Measurements from ENCODE around the gene PPDPF.
A peak's percentile ranks its signal among the peaks of the same experiment; 100 is the strongest.
"Not testable (repeated sequence)": the region's sequence is repeated elsewhere in the genome, so short reads cannot be mapped to it uniquely, and the experiment has no call there.

Gene PPDPF

DNA sequence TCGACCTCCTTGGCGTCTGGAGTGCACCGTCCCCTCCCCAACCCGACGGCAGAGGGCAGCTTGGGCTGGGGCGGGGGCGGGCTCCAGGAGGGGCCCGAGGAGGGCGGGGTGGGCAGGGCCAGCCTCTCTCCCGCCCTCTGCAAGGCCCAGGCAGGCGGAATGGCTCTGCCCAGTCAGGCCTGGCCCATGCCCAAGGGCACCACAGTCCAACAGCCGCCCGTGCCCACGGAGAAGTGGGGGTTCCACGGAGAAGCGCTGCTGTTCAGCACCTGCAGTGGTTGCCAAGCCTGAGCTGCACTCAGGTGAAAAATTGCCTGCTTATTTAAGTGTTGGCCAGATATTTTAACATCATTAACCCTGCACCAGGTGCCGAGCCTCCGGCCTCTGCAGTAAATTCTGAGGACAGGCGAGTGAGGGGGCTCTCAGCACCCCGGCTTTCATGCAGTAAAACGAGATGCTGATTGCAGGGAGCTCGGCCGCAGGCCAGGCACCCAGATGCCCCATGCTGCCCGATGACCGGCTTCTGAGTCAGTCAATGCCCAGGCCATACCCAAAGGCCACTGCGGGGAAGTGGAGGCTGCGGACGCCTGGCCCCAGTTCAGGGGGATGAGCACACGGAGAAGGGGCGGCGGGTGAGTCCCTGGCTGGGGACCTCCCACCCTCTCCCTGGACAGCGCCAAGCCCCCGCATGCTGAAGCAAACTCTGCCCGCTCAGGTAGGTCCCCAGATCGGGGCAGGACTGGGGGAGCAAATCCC is 27.3 kb downstream of the PPDPF start, which contains the start of gene SRMS:
Gene SRMS, minus strand, starts transcription at position 25 of the 756 bp plus-strand sequence. CDS start 286 bp downstream, outside the sequence.
- no peak for FAIRE-seq

DNA sequence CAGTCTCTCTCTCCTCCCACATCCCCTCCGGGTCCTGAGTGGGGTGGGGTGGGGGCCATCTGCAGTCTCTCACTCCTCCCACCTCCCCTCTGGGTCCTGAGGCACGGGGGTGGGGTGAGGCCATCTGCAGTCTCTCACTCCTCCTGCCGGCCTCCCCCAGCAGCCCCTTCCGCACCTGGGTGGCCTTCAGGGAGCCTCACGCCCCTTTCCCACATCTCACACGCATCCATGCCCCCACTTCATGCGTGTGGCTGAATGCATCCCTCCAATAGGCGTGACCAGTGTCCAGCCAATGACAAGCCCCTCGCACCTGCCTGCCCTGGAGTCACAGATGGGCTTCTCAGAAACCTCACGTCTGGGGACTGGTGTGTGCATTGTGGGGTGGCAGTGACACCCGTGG is 28.0 kb downstream of the PPDPF start:
- FAIRE-seq (no peak), DNase-seq (ENCODE audit: insufficient read length, low spot score) (no peak)

More for the DNA sequence above, 27.3 kb downstream of the PPDPF start, which contains the start of gene SRMS:
- DNase-seq (ENCODE audit: insufficient read length, low spot score) = no peak

DNA sequence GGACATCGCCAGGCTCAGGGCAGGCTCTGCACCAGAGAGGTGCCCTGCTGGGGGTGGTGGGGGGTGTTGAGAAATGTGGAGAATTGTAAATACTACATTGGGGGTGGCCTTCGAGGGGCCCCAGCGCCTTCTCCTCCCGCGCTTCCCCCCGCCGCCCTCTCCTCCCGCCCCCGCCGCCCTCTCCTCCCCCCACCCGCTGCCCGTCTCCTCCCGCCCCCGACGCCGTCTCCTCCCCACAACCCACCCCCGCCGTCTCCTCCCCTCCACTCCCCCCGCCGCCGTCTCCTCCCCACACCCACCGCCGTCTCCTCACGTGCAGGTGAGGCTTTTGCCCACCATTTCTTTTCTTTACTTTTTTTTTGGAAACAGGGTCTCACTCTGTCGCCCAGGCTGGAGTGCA is 28.5 kb downstream of the PPDPF start:
- no peak for FAIRE-seq

DNA sequence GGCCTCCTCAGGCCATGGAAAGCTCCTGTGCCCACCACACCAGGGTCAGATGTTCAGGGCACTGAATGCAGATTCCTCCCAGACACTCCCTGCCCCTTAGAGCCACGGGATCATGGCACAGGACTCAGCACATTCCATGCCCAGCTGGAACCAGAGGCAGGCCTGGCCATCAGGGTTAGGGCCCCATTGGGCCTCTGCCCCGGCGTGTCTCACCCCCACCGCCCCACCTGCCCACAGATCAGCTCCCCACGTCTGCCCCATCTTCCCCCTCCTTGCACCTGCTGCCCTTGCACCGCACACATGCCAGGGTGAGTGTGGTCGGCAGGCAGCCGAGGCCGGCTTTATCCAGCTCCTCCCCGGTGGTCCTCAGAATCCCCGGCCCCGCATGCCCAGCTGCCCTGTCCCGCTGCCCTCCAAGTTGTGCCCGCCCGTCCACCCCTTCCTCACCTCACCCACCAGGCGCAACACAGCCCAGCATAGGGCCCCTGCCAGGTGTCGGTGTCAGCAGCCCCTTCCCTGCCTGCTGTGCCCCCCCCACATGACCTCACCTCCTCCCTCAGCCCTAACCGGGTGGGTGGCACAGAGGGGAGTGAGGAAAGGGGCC is 29.2 kb downstream of the PPDPF start:
- FAIRE-seq (no peak), DNase-seq (ENCODE audit: insufficient read length, low spot score) (no peak)

More for the DNA sequence above, 28.5 kb downstream of the PPDPF start:
- no peak for DNase-seq (ENCODE audit: insufficient read length, low spot score)

DNA sequence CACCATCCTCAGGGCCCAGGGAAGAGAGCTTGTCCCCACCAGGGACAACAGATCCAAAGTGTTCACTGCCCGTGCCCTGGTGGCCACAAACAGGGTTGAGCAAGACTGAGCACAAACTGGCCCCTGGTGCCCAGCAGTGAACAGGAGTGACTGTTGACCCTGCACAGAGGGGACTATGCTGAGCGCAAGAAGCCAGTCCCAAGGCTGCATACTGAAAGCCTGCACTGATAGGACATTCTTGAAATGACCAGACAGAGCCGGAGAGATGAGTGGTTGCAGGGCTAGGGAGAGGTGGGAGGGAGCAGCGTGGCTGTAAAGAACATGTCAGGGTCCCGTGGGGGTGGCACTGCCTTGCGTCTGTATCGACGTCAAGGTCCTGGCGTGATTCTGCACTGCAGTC is 30.5 kb downstream of the PPDPF start:
- FAIRE-seq = no peak
- no peak for DNase-seq (ENCODE audit: insufficient read length, low spot score)

DNA sequence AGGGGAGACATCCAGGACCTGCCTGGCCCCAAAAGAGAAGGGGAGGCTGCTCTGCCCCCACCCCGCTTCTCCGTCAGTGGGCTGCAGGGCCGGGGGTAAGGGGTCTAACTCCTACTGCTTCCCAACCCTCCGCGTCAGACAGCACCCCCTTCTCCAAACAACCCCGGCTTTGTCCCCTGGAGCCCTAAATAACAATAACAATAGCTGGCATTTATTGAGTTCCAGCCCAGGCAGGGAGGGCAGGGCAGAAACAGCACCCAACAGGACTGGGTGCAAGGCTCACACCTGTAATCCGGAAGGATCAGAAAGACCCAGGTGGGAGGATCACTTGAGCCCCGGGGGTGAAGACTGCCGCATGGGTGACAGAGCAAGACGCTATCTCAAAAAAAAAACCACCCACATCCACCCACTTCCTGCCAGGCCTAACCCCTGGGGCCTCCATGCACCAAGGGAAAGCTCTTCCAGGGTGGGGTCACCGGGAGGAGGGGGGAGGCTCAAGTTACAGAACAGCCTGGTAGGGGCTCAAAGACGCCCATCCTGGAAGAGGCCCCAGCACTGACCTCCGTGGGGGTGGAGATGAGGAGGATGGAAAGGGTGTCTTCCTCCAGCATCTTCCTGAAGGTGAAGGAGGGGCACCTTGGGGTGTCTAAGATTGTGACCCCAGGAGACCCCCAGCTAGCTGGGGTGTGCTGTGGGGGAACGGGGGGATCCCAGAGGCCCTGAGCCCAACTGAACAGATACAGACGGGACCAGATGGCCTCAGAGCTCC is 32.1 kb downstream of the PPDPF start:
- DNase-seq (ENCODE audit: insufficient read length, low spot score) (no peak), FAIRE-seq (peak; percentile 94)

DNA sequence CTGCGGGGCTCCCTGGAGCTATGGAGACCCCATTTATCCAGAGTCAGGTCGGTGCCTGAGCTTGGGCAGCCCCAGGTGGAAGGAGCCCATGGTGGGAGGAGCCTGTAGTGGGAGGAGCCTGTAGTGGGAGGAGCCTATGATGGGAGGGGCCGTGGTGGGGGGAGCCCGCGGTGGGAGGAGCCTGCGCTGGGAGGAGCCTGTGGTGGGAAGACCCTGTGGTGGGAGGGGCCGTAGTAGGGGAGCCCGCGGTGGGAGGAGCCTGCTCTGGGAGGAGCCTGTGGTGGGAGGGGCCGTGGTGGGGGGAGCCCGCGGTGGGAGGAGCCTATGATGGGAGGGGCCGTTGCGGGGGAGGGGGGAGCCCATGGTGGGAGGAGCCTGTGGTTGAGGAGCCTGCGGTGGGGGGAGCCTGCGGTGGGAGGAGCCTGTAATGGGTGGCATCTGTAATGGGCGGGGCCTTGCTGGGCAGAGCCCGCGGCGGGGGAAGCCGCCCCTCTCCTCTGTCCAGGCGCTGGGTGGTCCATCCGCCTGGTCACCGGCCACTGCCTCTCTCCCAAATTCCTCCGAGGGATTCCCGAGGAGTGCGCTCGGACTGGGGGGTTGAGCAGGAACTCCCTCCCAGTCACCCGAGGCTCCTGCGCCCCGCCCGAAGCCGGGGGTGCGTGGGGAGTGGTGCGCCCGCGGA is 32.8 kb downstream of the PPDPF start:
- FAIRE-seq (peak; percentile 8), DNase-seq (ENCODE audit: insufficient read length, low spot score) (no peak)

DNA sequence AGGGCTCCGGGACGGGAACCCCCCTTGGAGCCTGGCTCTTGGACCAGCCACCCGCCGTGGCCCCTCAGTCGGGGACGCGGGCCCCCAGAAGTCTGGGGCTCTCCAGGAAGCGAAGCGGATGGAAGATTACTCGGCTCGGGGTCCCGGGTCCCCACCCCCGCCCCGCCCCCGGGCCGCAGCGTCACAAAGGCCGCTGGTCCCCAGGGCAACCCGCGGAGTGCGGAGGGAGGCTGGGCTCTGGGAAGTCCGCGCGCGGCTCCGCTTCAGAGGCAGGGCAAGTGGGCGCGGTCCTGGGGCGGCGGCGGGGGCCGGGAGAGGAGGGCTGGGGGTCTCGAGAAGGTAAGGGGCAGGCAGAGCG is 33.3 kb downstream of the PPDPF start, which contains the start of gene FNDC11:
Gene FNDC11, plus strand, starts transcription at position 227 of the 358 bp plus-strand sequence. CDS start 1,505 bp downstream, outside the sequence.
- FAIRE-seq (peak; percentile 18), DNase-seq (ENCODE audit: insufficient read length, low spot score) (no peak)

DNA sequence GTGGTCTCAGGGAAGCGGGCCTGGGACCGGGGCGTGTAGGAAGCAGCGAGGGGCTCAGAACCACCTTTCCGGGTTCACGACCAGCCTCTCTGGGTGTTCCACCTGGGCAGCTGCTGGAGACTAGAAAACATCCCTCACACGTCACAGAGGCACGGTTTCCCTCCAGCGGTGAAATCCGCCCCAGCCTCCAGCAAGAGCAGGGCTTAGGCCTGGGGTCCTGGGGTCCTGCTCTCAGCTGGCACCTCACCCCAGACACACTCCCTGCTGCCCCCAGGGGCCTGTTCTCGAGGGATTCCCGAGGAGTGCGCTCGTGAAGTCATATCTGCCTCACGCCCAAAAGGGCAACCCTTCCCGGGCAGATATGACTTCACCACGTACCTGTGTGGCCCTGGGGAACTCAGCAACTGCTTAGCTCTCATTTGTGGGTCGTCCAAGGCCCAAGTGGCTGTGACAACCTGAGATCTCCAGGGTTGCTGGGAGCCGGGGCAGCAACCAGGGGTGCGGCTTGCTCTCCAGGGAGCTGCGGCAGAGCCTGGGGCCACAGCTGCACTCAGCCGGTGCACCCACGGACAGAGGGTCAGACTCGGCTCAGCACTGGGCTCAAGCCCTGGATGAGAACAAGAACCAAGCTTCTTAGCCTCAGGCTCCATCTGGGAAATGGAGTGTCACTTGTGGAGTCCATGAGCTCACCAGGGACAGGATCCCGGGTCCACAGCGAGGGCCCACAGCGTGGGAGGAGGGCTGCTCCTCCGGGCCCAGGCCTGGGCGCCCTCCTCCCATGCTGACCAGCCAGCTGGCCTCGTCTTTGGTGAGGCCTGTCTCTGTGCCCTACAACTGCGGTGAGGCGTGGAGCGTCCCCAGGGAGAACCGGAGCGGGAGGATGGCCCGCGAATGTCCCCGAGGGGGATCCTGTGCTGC is 34.1 kb downstream of the PPDPF start:
- no peak for FAIRE-seq

DNA sequence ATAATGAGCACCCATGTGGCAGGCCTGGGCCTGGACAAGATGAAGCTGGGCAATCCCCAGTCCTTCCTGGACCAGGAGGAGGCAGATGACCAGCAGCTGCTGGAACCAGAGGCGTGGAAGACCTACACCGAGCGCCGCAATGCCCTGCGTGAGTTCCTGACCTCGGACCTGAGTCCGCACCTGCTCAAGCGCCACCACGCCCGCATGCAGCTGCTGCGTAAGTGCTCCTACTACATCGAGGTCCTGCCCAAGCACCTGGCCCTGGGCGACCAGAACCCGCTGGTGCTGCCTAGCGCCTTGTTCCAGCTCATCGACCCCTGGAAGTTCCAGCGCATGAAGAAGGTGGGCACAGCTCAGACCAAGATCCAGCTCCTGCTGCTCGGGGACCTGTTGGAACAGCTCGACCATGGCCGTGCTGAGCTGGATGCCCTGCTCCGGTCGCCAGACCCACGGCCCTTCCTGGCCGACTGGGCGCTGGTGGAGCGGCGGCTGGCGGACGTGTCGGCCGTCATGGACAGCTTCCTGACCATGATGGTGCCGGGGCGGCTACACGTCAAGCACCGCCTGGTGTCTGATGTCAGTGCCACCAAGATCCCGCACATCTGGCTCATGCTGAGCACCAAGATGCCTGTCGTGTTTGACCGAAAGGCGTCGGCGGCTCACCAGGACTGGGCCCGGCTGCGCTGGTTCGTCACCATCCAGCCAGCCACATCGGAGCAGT is 35.3 kb downstream of the PPDPF start:
- FAIRE-seq = no peak
- DNase-seq (ENCODE audit: insufficient read length, low spot score) = no peak

More for the DNA sequence above, 34.1 kb downstream of the PPDPF start:
- no peak for DNase-seq (ENCODE audit: insufficient read length, low spot score)

DNA sequence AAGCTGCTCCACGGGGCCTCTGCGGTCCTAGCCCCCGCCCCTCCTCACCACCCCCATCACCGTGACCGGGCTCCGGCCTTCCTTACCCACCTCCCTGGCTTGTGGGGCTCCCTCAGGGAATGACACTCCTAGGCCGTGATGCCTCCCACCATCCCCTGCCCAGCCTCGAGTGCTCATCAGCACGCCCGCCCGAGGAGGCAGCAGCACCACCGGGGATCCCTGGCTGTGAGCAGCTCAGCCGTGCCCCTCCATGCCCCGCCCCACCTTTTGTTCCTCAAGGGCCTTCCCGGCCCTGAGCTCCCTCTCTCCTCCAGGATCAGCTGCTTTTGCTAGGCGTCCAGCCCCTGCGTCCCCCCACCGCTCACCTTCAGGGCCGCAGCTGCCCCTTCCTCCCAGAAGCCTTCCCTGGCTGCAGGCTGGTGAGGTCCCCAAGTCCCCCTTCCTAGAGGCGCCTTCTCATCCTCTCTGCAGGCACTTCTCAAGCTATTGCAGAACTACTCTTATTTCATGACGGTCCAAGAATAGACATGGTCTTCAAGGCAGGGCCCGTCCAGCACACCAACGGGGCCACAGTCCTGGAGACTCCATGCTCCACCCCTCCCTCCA is 36.4 kb downstream of the PPDPF start:
- DNase-seq (ENCODE audit: insufficient read length, low spot score) (no peak), FAIRE-seq (no peak)

DNA sequence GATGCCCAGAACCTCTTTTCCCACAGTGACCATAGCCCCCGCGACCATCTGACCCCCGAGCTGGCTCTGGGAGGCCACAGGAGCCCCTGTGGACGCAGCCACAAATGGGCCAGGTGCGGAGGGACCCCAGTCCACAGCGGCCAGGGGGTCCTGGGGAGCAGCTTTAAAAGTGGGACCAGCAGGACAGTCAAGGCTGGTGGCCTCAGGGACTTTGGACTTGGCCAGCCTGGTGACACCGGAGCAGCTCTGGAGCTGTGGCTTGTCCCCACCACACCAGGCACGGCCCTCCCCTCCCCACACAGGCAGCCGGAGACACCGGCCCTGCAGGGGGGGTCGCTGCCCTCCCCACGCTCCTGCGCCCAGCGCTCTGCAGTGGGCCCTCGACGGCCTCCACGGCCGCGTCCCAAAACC is 36.9 kb downstream of the PPDPF start:
- FAIRE-seq (no peak), DNase-seq (ENCODE audit: insufficient read length, low spot score) (no peak)

DNA sequence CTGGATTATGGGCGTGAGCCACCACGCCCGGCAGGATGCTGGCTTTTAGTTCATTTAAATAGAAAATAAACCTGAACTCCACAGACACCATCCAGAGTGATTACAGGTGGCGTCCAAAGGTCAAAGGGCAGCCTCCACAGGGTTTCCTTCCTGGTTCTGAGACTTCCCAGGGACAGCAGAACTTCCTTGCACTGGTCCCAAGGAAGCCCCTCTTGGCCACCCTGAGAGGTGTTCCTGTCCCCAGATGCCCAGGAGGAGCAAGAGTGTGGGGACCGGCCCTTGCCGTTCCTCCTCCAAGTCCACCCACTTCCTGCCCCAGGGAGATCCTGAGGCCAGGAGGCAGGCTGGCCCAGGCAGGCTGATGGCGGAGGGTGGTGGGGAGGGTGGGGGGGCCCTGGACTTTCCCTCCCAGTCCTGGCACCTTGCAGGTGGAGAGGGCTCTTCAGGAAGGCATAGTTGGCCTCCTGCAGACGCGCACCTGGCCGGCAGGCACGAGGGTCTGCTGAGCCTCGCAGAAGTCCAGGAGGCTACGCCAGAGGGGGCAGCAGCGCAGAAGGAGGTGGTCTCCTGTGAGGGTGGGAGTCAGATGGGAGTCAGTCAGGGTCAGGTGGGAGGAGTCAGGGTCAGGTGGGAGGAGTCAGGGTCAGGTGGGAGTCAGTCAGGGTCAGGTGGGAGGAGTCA is 38.4 kb downstream of the PPDPF start:
- DNase-seq (ENCODE audit: insufficient read length, low spot score) (no peak), FAIRE-seq (no peak)

DNA sequence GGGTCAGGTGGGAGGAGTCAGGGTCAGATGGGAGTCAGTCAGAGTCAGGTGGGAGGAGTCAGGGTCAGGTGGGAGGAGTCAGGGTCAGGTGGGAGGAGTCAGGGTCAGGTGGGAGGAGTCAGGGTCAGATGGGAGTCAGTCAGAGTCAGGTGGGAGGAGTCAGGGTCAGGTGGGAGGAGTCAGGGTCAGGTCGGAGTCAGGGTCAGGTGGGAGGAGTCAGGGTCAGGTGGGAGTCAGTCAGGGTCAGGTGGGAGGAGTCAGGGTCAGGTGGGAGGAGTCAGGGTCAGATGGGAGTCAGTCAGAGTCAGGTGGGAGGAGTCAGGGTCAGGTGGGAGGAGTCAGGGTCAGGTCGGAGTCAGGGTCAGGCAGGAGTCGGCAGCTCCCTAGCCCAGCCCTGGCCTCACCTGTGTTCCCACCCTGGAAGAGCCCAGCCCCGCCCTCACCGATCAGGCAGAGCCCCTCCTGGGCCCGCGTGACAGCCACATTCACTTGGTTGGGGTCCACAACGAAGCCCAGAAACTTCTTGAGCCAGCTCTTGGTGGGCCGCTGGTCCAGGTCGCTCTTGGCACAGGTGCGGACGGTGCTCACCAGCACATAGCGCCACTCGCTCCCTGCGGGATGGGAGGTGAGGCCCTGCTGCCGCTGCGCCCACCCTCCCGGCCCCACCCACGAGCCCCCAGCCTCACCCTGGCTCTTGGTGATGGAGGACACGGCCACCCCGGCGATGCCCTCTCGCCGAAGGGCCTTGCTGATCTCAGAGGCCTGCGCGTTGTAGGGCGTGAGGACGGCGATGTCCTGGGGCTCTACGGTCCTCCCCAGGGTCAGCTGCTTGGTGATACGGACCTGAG is 39.1 kb downstream of the PPDPF start:
- not testable (repeated sequence) for DNase-seq (ENCODE audit: insufficient read length, low spot score)
- peak; percentile 4 for FAIRE-seq

DNA sequence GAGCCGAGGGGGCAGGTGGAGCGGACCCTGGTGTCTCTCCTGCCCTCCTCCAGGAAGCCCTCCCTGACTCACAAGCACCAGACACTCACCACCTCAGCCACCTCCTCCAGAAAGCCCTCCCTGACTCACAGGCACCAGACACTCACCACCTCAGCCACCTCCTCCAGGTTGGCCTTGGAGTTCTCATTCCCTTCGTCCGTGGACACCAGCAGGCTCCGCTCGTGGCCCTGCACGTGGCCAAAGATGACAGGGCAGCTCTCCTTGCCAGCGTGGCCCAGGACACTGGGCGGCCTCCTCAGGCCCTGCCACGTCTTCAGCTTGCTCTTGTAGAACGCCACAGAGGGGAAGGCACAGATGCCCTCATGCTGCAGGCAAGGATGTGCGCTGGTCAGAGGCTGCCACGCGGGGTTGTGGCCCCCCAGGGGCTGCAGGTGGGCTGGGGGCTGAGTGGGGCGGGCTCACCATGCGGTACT is 39.8 kb downstream of the PPDPF start:
- no peak for FAIRE-seq
- DNase-seq (ENCODE audit: insufficient read length, low spot score) = no peak

DNA sequence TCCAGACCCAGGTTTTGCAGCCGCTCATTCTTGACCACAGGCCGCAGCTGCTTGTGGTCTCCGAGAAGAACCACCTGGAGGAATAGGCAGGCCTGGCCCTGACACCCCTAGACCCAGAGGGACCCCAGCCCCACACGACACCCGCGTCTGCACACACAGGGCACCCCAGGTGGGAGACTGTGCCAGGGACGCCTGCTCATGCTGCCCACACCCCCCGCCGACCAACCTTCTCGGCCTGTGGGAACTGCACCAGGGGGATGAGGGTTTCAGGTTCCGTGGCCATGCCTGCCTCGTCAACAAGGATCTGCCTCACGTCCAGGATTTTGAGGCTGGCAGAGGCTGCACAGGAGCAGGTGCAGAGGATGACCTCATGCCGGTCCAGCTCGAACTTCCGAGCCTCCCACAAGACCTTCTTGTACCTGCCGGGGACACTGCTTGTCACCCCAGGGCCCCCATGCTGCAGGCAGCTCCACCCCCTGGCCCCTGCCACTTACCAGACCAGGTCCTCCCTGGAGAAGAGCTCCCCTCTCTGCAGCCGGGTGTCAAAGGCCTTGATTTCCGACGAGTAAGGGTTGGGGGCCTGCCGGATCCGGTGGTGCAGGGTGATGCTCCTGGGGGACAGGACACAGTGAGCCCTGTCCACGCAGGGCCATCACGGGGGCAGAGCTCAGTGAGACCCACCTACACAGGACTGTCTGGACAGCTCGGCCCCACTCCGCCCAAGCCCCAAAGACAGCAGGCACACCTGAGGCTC is 40.5 kb downstream of the PPDPF start:
- FAIRE-seq = no peak
- DNase-seq (ENCODE audit: insufficient read length, low spot score) = no peak
